ENCODE data around the gene MAPKBP1. TPM values are rescaled to one million over a fixed set of nuclear protein-coding genes. Genes with fewer than 3 reads are reported as not detected.
A peak's percentile ranks its signal among the peaks of the same experiment; 100 is the strongest.

The MAPKBP1 gene
- total RNA-seq, 1 donor from 2014 or later = 27.1 TPM

GRCh38 chr15:41805711-41806110 lies 31.4 kb downstream of the MAPKBP1 start:
- Mint-ChIP-seq H3K36me3 (ENCODE audit: low read depth) (peaks cover 10% of the 10 kb centered on the region), H3K27ac (no peak overlapping the region), H3K27me3 (no peaks in the 10 kb centered on the region), H3K4me3 (no peak overlapping the region), H3K4me1 (peaks cover 11% of the 10 kb centered on the region), H3K9me3 (no peaks in the 10 kb centered on the region)
- intact Hi-C loops (cut with micrococcal nuclease) = no loop called here
- no peak for DNase-seq

GRCh38 chr15:41806291-41807181 lies 32.3 kb downstream of the MAPKBP1 start:
- peaks cover 3% of the 10 kb centered on the region for H3K36me3 Mint-ChIP-seq (ENCODE audit: low read depth)
- intact Hi-C loops (cut with micrococcal nuclease) = no loop called here
- no peak overlapping the region for H3K27ac Mint-ChIP-seq

DNA sequence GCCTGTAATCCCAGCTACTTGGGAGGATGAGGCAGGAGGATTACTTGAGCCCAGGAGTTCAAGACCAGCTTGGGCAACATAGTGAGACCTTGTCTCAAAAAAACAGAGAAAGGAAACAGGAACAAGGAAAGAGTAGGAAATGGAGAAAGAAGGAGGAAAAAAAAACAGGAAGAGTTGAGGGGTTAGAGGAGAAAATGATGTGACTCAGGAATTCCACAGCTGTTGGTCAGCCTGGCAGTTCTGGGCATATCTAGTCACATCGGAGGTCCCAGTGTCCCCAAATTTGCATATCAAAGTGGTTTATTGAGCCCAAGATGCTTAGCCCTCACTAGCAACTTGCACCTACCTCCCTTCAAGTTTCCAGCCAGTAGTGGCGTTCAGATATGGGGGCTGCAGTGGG lies 34.8 kb downstream of the MAPKBP1 start:
- intact Hi-C loops (cut with micrococcal nuclease) = no loop called here
- Mint-ChIP-seq H3K27me3 (no peaks in the 10 kb centered on the region), H3K27ac (no peak overlapping the region), H3K4me1 (peaks cover 24% of the 10 kb centered on the region), H3K9me3 (no peaks in the 10 kb centered on the region), H3K36me3 (ENCODE audit: low read depth) (peaks cover 7% of the 10 kb centered on the region), H3K4me3 (no peak overlapping the region)
- DNase-seq = no peak

More at GRCh38 chr15:41806291-41807181, 32.3 kb downstream of the MAPKBP1 start:
- no peak for DNase-seq
- peaks cover 20% of the 10 kb centered on the region for H3K4me1 Mint-ChIP-seq
- H3K4me3 Mint-ChIP-seq = no peak overlapping the region
- H3K9me3 Mint-ChIP-seq = no peaks in the 10 kb centered on the region
- H3K27me3 Mint-ChIP-seq = no peaks in the 10 kb centered on the region

DNA sequence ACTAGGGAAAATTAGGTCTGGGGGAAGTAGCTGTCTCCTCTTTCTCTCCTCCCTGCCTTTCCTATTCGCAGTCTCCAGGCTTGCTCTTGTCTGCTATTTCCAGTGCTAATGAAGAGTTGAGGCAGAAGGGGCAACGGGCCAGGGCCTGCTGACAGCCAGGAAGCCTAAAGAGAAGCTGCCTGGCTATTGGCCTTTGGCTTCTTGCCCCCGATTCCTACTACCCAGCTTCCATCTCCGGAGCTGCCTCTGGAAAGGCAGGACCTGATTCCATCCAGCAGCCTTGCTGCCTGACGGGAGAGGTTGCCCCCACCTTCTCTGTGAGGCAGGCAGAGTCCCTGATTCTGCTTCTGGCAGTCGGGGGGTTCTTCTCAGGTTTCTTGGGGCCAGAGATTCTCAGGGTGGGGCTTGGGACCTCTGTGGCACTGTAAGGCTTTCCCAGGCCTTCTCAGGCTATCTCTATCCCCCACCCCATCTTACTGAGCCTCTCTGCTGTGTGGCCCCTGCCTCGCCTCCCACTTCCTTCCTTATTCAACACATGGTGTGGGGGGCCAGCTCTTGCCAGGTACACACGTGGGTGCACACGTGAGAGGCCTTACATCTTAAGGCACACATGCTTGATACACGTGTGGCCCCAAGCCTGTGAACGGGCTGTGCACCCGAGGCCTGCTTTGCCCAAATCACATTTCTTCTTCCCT lies 35.4 kb downstream of the MAPKBP1 start:
- H3K4me1 Mint-ChIP-seq = peaks cover 24% of the 10 kb centered on the region
- no peaks in the 10 kb centered on the region for H3K27me3 Mint-ChIP-seq
- no peak overlapping the region for H3K27ac Mint-ChIP-seq
- no peak for DNase-seq
- peaks cover 6% of the 10 kb centered on the region for H3K36me3 Mint-ChIP-seq (ENCODE audit: low read depth)
- intact Hi-C loops (cut with micrococcal nuclease) = loop anchor here (2.0 to 5.0 kb wide), 3 partner anchors 113 to 207 kb away; no protein-coding TSS in a partner anchor
- H3K9me3 Mint-ChIP-seq = no peaks in the 10 kb centered on the region
- no peak overlapping the region for H3K4me3 Mint-ChIP-seq

GRCh38 chr15:41810651-41811431 lies 36.6 kb downstream of the MAPKBP1 start:
- no peaks in the 10 kb centered on the region for H3K27me3 Mint-ChIP-seq
- H3K4me1 Mint-ChIP-seq = peaks cover 19% of the 10 kb centered on the region
- H3K27ac Mint-ChIP-seq = no peak overlapping the region
- intact Hi-C loops (cut with micrococcal nuclease) = loop anchor here (1.0 to 5.0 kb wide), 6 partner anchors 37 to 345 kb away; partner anchors contain the start of gene MAPKBP1
- H3K4me3 Mint-ChIP-seq = no peak overlapping the region
- DNase-seq = no peak
- H3K36me3 Mint-ChIP-seq (ENCODE audit: low read depth) = peaks cover 8% of the 10 kb centered on the region
- H3K9me3 Mint-ChIP-seq = no peaks in the 10 kb centered on the region

DNA sequence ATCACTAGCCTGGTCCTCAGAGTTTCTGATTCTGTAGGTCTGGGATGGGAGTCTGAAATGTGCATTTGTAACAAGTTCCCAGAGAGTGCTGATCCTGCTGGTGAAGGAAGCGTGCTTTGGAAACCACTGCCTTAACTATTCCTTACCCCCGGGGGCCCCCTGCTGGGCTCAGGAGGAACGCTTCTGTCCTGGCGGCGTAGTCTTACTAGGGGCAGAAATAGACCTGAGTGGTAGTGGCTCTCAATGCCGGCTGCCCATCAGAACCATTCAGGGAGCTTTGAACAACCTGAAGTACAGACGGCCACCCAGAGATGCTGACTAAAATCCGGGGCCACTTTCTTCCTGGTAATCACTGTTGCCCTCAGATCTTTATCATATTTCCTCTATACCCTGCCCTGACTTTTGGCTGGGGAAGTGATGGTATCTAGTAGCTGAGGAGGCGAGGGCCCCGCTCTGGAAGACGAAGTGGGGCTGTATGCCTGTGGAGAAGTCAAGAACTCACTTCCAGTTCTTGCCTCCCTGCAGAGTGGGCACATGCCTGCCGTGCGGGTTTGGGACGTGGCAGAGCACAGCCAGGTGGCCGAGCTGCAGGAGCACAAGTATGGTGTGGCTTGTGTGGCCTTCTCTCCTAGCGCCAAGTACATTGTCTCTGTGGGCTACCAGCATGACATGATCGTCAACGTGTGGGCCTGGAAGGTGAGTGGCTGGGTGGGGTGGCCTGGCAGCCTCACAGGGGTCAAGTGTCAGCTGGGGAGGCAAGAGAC lies 37.3 kb downstream of the MAPKBP1 start:
- Mint-ChIP-seq H3K27ac (peak overlapping the region; percentile 20), H3K27me3 (no peaks in the 10 kb centered on the region), H3K4me3 (no peak overlapping the region), H3K9me3 (no peaks in the 10 kb centered on the region), H3K4me1 (peaks cover 19% of the 10 kb centered on the region), H3K36me3 (ENCODE audit: low read depth) (peaks cover 12% of the 10 kb centered on the region)
- DNase-seq = peak; percentile 92
- intact Hi-C loops (cut with micrococcal nuclease) = loop anchor here (1.0 to 5.0 kb wide), 6 partner anchors 37 to 345 kb away; partner anchors contain the start of gene MAPKBP1

GRCh38 chr15:41812820-41813375 lies 38.6 kb downstream of the MAPKBP1 start:
- Mint-ChIP-seq H3K27ac (no peak overlapping the region), H3K36me3 (ENCODE audit: low read depth) (peaks cover 12% of the 10 kb centered on the region), H3K27me3 (no peaks in the 10 kb centered on the region), H3K9me3 (no peaks in the 10 kb centered on the region), H3K4me3 (no peak overlapping the region), H3K4me1 (peaks cover 19% of the 10 kb centered on the region)
- no peak for DNase-seq
- intact Hi-C loops (cut with micrococcal nuclease) = loop anchor here (5.0 kb wide), 1 partner anchor 191 kb away; no protein-coding TSS in a partner anchor

- H3K4me1 Mint-ChIP-seq = peaks cover 19% of the 10 kb centered on the region
- no peaks in the 10 kb centered on the region for H3K27me3 Mint-ChIP-seq
- no peaks in the 10 kb centered on the region for H3K9me3 Mint-ChIP-seq
- DNase-seq = no peak
- H3K27ac Mint-ChIP-seq = no peak overlapping the region
- H3K4me3 Mint-ChIP-seq = no peak overlapping the region
- intact Hi-C loops (cut with micrococcal nuclease) = loop anchor here (5.0 kb wide), 1 partner anchor 191 kb away; no protein-coding TSS in a partner anchor
- peaks cover 12% of the 10 kb centered on the region for H3K36me3 Mint-ChIP-seq (ENCODE audit: low read depth)
Measured at GRCh38 chr15:41813426-41813825, 39.1 kb downstream of the MAPKBP1 start.

DNA sequence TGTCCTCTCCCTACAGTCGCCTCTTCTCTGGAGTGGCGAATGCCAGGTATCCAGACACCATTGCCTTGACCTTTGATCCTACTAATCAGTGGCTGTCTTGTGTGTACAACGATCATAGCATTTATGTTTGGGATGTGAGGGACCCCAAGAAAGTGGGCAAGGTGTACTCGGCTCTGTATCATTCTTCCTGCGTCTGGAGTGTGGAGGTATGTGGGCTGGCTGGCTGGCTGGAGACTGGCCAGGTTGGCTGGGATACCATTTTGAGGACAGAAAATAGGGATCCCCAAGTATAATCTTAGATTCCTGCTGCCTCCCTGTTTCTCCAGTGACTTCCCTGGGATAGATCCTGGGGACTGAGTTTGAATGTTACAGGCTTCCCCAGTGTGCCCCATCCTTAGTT lies 40.2 kb downstream of the MAPKBP1 start:
- Mint-ChIP-seq H3K27me3 (no peaks in the 10 kb centered on the region), H3K36me3 (ENCODE audit: low read depth) (peaks cover 15% of the 10 kb centered on the region)
- intact Hi-C loops (cut with micrococcal nuclease) = loop anchor here (5.0 kb wide), 1 partner anchor 192 kb away; no protein-coding TSS in a partner anchor

GRCh38 chr15:41816788-41817187 lies 42.5 kb downstream of the MAPKBP1 start:
- no peak overlapping the region for H3K4me3 Mint-ChIP-seq
- peaks cover 21% of the 10 kb centered on the region for H3K36me3 Mint-ChIP-seq (ENCODE audit: low read depth)
- H3K27me3 Mint-ChIP-seq = no peaks in the 10 kb centered on the region
- DNase-seq = no peak
- peaks cover 2% of the 10 kb centered on the region for H3K4me1 Mint-ChIP-seq
- no peaks in the 10 kb centered on the region for H3K9me3 Mint-ChIP-seq
- no peak overlapping the region for H3K27ac Mint-ChIP-seq
- intact Hi-C loops (cut with micrococcal nuclease) = no loop called here

More for the DNA sequence above, 40.2 kb downstream of the MAPKBP1 start:
- no peak for DNase-seq
- no peaks in the 10 kb centered on the region for H3K9me3 Mint-ChIP-seq
- H3K4me3 Mint-ChIP-seq = no peak overlapping the region
- H3K4me1 Mint-ChIP-seq = peaks cover 19% of the 10 kb centered on the region
- no peak overlapping the region for H3K27ac Mint-ChIP-seq

DNA sequence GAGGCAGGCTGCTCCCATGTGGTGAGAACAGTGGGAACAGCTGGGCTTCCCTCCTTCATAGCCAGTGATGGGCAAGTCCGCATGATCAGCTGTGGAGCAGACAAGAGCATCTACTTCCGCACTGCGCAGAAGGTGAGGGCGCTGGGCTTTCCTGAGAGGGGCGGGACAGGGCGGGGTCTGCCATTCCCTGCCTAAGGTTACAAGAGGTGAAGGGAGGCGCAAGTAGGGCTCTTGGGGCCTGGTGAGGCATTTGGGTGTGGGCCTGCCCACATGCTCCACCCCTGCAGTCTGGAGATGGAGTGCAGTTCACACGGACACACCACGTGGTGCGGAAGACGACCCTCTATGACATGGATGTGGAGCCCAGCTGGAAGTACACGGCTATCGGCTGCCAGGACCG lies 43.0 kb downstream of the MAPKBP1 start:
- intact Hi-C loops (cut with micrococcal nuclease) = no loop called here
- no peak overlapping the region for H3K4me3 Mint-ChIP-seq

GRCh38 chr15:41817781-41818180 lies 43.5 kb downstream of the MAPKBP1 start:
- Mint-ChIP-seq H3K4me1 (no peaks in the 10 kb centered on the region), H3K27ac (no peak overlapping the region), H3K9me3 (no peaks in the 10 kb centered on the region), H3K36me3 (ENCODE audit: low read depth) (peaks cover 21% of the 10 kb centered on the region), H3K4me3 (no peak overlapping the region), H3K27me3 (no peaks in the 10 kb centered on the region)
- intact Hi-C loops (cut with micrococcal nuclease) = no loop called here
- no peak for DNase-seq

More for the DNA sequence above, 43.0 kb downstream of the MAPKBP1 start:
- Mint-ChIP-seq H3K27ac (no peak overlapping the region), H3K4me1 (no peaks in the 10 kb centered on the region), H3K27me3 (no peaks in the 10 kb centered on the region), H3K9me3 (no peaks in the 10 kb centered on the region), H3K36me3 (ENCODE audit: low read depth) (peaks cover 20% of the 10 kb centered on the region)
- DNase-seq = no peak

Data from activated CD4-positive, alpha-beta T cell treated with anti-CD3 and anti-CD28 coated beads, Interleukin-2, amount 10 ng/mL, durations not matched to agents 24 days and 14 days (primary cell).